A673 (cell line): ENCODE results near the gene WIPF1. TPM values are rescaled to one million over a fixed set of nuclear protein-coding genes. Genes with fewer than 3 reads are reported as not detected.
A peak's percentile ranks its signal among the peaks of the same experiment; 100 is the strongest.

ENCODE experiments used
- BruUV-seq: library from RNA; stranded (reverse); fragments of 400-500 nt; replicated peaks from 2 replicates; lab custom pipeline; 2021; lab: Mats Ljungman, UMichigan
- CTCF ChIA-PET: fragments of 300-600 bp; sonication (Branson Sonifier 250); formaldehyde crosslinking; loops from one replicate; lab custom pipeline; 2022; ENCODE audit warnings: antibody characterized with exemption; lab: Charles Lee
- POLR2A ChIA-PET: fragments of 300-600 bp; sonication (Branson Sonifier 250); formaldehyde crosslinking; loops from one replicate; lab custom pipeline; 2022; ENCODE audit warnings: antibody characterized with exemption; ENCODE audit not compliant: low non-redundant PET; lab: Charles Lee
- DNase-seq: peaks from one replicate; pipeline ENCODE4 v3.0.0-alpha.2; 2015; ENCODE audit warnings: low spot score
- H3K27ac ChIP-seq: fragments of 200-600 bp; sonication (generic); 2 replicates; pipeline ENCODE4 v1.5.1; 2016; ENCODE audit warnings: mixed run types, low read depth, mild to moderate bottlenecking, mixed read lengths, antibody characterized with exemption, low read length; ENCODE audit not compliant: poor library complexity, severe bottlenecking
- H3K27me3 ChIP-seq: fragments of 200-600 bp; sonication (generic); replicated peaks from 2 replicates; pipeline ENCODE4 v1.6.1; 2017; ENCODE audit warnings: mixed run types, low read depth, mild to moderate bottlenecking, mixed read lengths, antibody characterized with exemption, low read length; ENCODE audit not compliant: insufficient read depth, poor library complexity
- H3K36me3 ChIP-seq: fragments of 200-600 bp; sonication (generic); 2 replicates; pipeline ENCODE4 v1.6.1; 2016; ENCODE audit warnings: mixed run types, mild to moderate bottlenecking, mixed read lengths, antibody characterized with exemption, low read length; ENCODE audit not compliant: insufficient read depth, poor library complexity, severe bottlenecking
- H3K4me1 ChIP-seq: fragments of 200-600 bp; sonication (generic); 2 replicates; pipeline ENCODE4 v1.6.1; 2017; ENCODE audit warnings: mixed run types, mild to moderate bottlenecking, mixed read lengths, antibody characterized with exemption, low read length; ENCODE audit not compliant: insufficient read depth, poor library complexity, severe bottlenecking
- H3K4me3 ChIP-seq: fragments of 200-600 bp; sonication (generic); 2 replicates; pipeline ENCODE4 v1.5.1; 2016; ENCODE audit warnings: low read depth, mixed run types, mild to moderate bottlenecking, mixed read lengths, low read length; ENCODE audit not compliant: poor library complexity, severe bottlenecking
- H3K9me3 ChIP-seq: fragments of 200-600 bp; sonication (generic); 2 replicates; pipeline ENCODE4 v1.6.1; 2016; ENCODE audit warnings: mixed run types, low read depth, mild to moderate bottlenecking, mixed read lengths, antibody characterized with exemption, low read length; ENCODE audit not compliant: poor library complexity, severe bottlenecking
- CTCF ChIP-seq: fragments of 300-800, 200-600 bp; sonication (generic); conservative IDR thresholded peaks from 2 replicates; pipeline ENCODE4 v1.5.1; 2017; ENCODE audit warnings: low read depth, mild to moderate bottlenecking, antibody characterized with exemption, low read length, moderate library complexity, mixed read lengths
- EZH2 ChIP-seq: fragments of 200-600 bp; sonication (generic); IDR thresholded peaks from 2 replicates; pipeline ENCODE4 v1.6.1; 2017; ENCODE audit warnings: borderline replicate concordance, low read depth, mild to moderate bottlenecking, mixed read lengths, antibody characterized with exemption, low read length; ENCODE audit not compliant: poor library complexity, severe bottlenecking
- intact Hi-C: fragments of 100-400 bp; cut with micrococcal nuclease; formaldehyde crosslinking; loops from one replicate; pipeline ENCODE4 v1.10.0; 2022; ENCODE audit not compliant: unreplicated experiment
- total RNA-seq: library from RNA; stranded (reverse); gene quantifications from 2 replicates; pipeline ENCODE4 v1.2.3, GENCODE V29; 2021

Gene WIPF1
- total RNA-seq, 1 experiment from 2014 or later, result 1.1 TPM

DNA sequence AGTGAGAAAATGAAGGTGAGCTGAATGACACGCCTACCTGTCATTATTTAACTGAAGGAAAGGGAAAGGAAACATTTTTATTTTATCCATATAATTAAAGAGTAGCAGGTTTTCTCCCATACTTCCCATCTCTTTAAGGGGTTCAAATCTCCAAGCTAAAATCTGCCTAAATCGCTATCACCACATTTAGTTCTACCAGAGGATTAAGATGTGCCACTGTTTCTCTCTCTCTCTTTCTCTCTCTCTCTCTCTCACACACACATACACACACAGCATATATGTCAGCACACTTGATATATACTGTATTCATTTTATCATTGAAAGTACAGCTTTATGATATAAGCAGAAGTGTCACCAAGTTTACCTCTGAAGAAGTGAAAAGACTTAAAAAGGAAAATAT lies 3.1 kb downstream of the WIPF1 start:
- ChIA-PET CTCF (interaction anchor here (1.5 kb wide), 1 partner anchor 9 kb away, joined by 3 read pairs; no protein-coding TSS in a partner anchor), POLR2A (interaction anchor here (0.7 kb wide), 1 partner anchor 47 kb away, joined by 3 read pairs; no protein-coding TSS in a partner anchor)
- Histone ChIP-seq H3K4me1 (peaks cover 24% of the 10 kb centered on the region), H3K36me3 (no peaks in the 10 kb centered on the region), H3K27me3 (no peaks in the 10 kb centered on the region), H3K9me3 (no peaks in the 10 kb centered on the region), H3K27ac (no peak overlapping the region), H3K4me3 (no peak overlapping the region)
- DNase-seq, result no peak
- TF ChIP-seq EZH2, result no peak
- TF ChIP-seq CTCF, result no peak
- BruUV-seq, result no TSS peak
- intact Hi-C loops, result no loop called here

- BruUV-seq, result no TSS peak
- no peaks in the 10 kb centered on the region for H3K36me3 ChIP-seq
- TF ChIP-seq CTCF (no peak), EZH2 (no peak)
- POLR2A ChIA-PET, result interaction anchor here (0.7 kb wide), 1 partner anchor 46 kb away, joined by 3 read pairs; no protein-coding TSS in a partner anchor
- peak; percentile 90 for DNase-seq
- peaks cover 24% of the 10 kb centered on the region for H3K4me1 ChIP-seq
- H3K27ac ChIP-seq, result peak overlapping the region; percentile 57
- no peaks in the 10 kb centered on the region for H3K9me3 ChIP-seq
- H3K4me3 ChIP-seq, result peak overlapping the region; percentile 3
- CTCF ChIA-PET, result interaction anchor here (1.5 kb wide), 1 partner anchor 10 kb away, joined by 3 read pairs; no protein-coding TSS in a partner anchor
- intact Hi-C loops, result no loop called here
- no peaks in the 10 kb centered on the region for H3K27me3 ChIP-seq
These were observed 3.9 kb downstream of the WIPF1 start for GRCh38 chr2:174593574-174594203.

DNA sequence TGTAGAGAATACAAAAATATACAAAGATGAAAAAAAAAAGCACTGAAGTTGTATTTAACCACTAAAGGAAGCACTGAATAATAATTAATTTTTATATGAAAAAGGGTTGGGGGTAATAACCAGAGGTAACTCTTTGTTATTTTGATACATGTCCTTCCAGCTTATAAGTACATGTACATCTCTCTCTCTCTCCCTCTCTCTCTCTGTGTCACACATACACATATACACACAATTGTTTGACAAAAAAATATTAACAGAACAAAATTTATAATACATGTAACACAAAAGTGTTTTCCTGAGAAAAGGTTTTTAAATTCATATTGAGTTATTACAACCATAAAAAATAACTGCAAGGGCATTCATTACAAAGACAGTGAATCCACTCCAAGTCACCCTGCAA lies 4.6 kb downstream of the WIPF1 start:
- H3K4me3 ChIP-seq, result peak overlapping the region; percentile 3
- H3K27me3 ChIP-seq, result no peaks in the 10 kb centered on the region
- ChIA-PET CTCF (no interaction called here), POLR2A (no interaction called here)
- BruUV-seq, result no TSS peak
- peak overlapping the region; percentile 57 for H3K27ac ChIP-seq
- TF ChIP-seq EZH2 (no peak), CTCF (no peak)
- intact Hi-C loops, result no loop called here
- no peak for DNase-seq
- H3K9me3 ChIP-seq, result no peaks in the 10 kb centered on the region
- no peaks in the 10 kb centered on the region for H3K36me3 ChIP-seq
- peaks cover 24% of the 10 kb centered on the region for H3K4me1 ChIP-seq
